ENCODE results near the gene HAUS7.
A peak's percentile ranks its signal among the peaks of the same experiment; 100 is the strongest.

Gene HAUS7

GRCh38 chrX:153462291-153462690 lies 8.1 kb downstream of the HAUS7 start:
- DNase-seq (ENCODE audit: low read depth): no peak
- TF ChIP-seq CTCF (conservative IDR thresholded peaks at IDR 0.05; ENCODE audit: control insufficient read depth, insufficient read depth, low read depth, low read length): no peak
- no peak overlapping the region for H3K4me3 ChIP-seq (ENCODE audit: control insufficient read depth, low read depth, low read length)

GRCh38 chrX:153460826-153461225 lies 9.6 kb downstream of the HAUS7 start:
- no peak overlapping the region for H3K4me3 ChIP-seq (ENCODE audit: control insufficient read depth, low read depth, low read length)
- TF ChIP-seq CTCF (conservative IDR thresholded peaks at IDR 0.05; ENCODE audit: control insufficient read depth, insufficient read depth, low read depth, low read length): peak; percentile 58
- DNase-seq (ENCODE audit: low read depth): peak; percentile 48

GRCh38 chrX:153459986-153460385 lies 10.4 kb downstream of the HAUS7 start:
- DNase-seq (ENCODE audit: low read depth): peak; percentile 12
- H3K4me3 ChIP-seq (ENCODE audit: control insufficient read depth, low read depth, low read length): no peak overlapping the region
- no peak for TF ChIP-seq CTCF (conservative IDR thresholded peaks at IDR 0.05; ENCODE audit: control insufficient read depth, insufficient read depth, low read depth, low read length)

- DNase-seq (ENCODE audit: low read depth): no peak
- TF ChIP-seq CTCF (conservative IDR thresholded peaks at IDR 0.05; ENCODE audit: control insufficient read depth, insufficient read depth, low read depth, low read length): no peak
- no peak overlapping the region for H3K4me3 ChIP-seq (ENCODE audit: control insufficient read depth, low read depth, low read length)
Measured at GRCh38 chrX:153458476-153458875, 11.9 kb downstream of the HAUS7 start.

GRCh38 chrX:153457827-153458466 lies 12.4 kb downstream of the HAUS7 start:
- H3K4me3 ChIP-seq (ENCODE audit: control insufficient read depth, low read depth, low read length): no peak overlapping the region
- TF ChIP-seq CTCF (conservative IDR thresholded peaks at IDR 0.05; ENCODE audit: control insufficient read depth, insufficient read depth, low read depth, low read length): no peak
- no peak for DNase-seq (ENCODE audit: low read depth)

GRCh38 chrX:153457136-153457825 lies 13.1 kb downstream of the HAUS7 start:
- no peak for DNase-seq (ENCODE audit: low read depth)
- no peak overlapping the region for H3K4me3 ChIP-seq (ENCODE audit: control insufficient read depth, low read depth, low read length)

More at GRCh38 chrX:153457136-153457825, 13.1 kb downstream of the HAUS7 start:
- TF ChIP-seq CTCF (conservative IDR thresholded peaks at IDR 0.05; ENCODE audit: control insufficient read depth, insufficient read depth, low read depth, low read length): no peak
